Left lung (tissue), 10 donors: Measurements from ENCODE around the gene ADGRF1. TPM values are rescaled to one million over a fixed set of nuclear protein-coding genes. Genes with fewer than 3 reads are reported as not detected.

ENCODE experiments used
- ATAC-seq: fragments of 200-7000 bp; cut with Tn5 transposase; one replicate; pipeline ENCODE4 v1.9.1; 2020; ENCODE audit warnings: moderate library complexity
- DNase-seq, 4 donors: peaks; one replicate each; pipeline ENCODE4 v3.0.0-alpha.2; 2013 to 2020
- H3K27ac ChIP-seq, 2 donors: fragments of 200-600 bp; sonication (generic) in 1 of 2; one replicate each; pipeline versions ENCODE4 v1.5.0 to v1.8.0; 2020 to 2021
- H3K27me3 ChIP-seq, 2 donors: fragments of 200-600 bp; sonication (generic) in 1 of 2; one replicate each; pipeline versions ENCODE4 v1.5.0 to v1.8.0; 2020 to 2021
- H3K36me3 ChIP-seq, 2 donors: fragments of 200-600 bp; sonication (generic) in 1 of 2; one replicate each; pipeline versions ENCODE4 v1.5.0 to v1.8.0; 2020 to 2021
- H3K4me1 ChIP-seq, 2 donors: fragments of 200-600 bp; one replicate each; pipeline ENCODE4 v1.8.0; 2021
- H3K4me3 ChIP-seq, 2 donors: fragments of 200-600 bp; sonication (generic) in 1 of 2; one replicate each; pipeline versions ENCODE4 v1.5.0 to v1.8.0; 2020 to 2021; ENCODE audit warnings: mild to moderate bottlenecking in 1 of 2
- H3K9me3 ChIP-seq, 2 donors: fragments of 200-600 bp; sonication (generic) in 1 of 2; one replicate each; pipeline versions ENCODE4 v1.5.0 to v1.8.0; 2020 to 2021
- intact Hi-C, 2 donors: fragments of 100-400 bp; cut with DNase I; formaldehyde crosslinking; loops; one replicate each; pipeline versions ENCODE4 v1.11.2 to v1.14.2; 2022
- polyA plus RNA-seq, 6 donors: library from polyadenylated mRNA; unstranded; fragments of 120-200 nt; gene quantifications; one replicate each; pipeline ENCODE4 v1.2.1, GENCODE V29; 2013; ENCODE audit not compliant: insufficient read length in 6 of 6
- total RNA-seq, 2 donors: library from RNA; stranded (reverse); fragmentation: NEBNext Ultra II Directional; extraction: Animal tissue kit (Norgen Biotek cat#: 25700); gene quantifications; one replicate each; pipeline ENCODE4 v1.2.1, GENCODE V29; 2021
- TF ChIP-seq, protein P1 (sequence below), 2 donors: fragments of 200-600 bp; sonication (generic) in 1 of 2; IDR thresholded peaks; one replicate each; pipeline versions ENCODE4 v1.5.0 to v1.8.0; 2021; ENCODE audit warnings: antibody characterized with exemption in 2 of 2
- donor health status: DM: no; HTN: yes; CAD: no.
- donor health status: DM: no; HTN: no; CAD: no.

Gene ADGRF1
- total and polyA plus RNA-seq, 8 donors, result 0.21 to 30.0 (median 0.44) TPM

DNA sequence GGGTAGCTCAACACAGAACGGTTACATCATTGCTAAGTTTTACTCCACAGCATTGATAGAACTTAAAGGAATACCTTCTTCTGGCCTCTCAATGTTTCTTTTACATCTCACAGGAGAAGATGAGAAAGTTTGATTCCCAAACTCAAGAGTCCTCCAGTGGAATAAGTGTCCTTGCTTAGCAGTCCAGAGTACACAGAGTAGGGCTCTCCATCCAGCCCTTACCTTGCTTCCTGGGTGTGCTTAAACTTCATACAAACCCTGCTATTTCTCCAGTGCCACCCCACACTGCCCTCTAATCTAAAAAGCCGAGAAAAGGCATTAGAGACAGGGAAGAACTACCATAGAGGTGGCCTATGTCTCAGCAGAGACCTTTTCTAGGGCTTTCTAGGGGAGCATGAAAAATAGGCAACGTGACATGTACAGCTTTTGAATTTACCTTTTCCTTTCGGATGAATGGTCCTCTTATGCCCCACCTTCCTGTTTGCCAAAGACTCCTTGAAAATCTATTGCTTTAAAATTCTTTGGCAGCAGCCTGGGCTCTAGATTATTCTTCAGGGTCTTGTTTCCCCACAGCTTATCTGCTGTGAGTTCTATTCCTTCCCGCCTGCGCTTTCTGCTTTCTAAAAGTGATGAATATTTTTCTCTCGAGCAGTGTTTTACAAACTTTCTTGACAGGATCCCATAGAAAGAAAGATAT is 12.1 kb downstream of the ADGRF1 start:
- Histone ChIP-seq H3K27ac (peak overlapping the region in 1 of 2 donors; percentile 19), H3K27me3 (no peaks in the 10 kb centered on the region), H3K4me3 (no peak overlapping the region), H3K4me1 (peaks cover 10 to 16% of the 10 kb centered on the region in 2 donors), H3K36me3 (no peaks in the 10 kb centered on the region), H3K9me3 (no peaks in the 10 kb centered on the region)
- TF ChIP-seq, protein P1, sequence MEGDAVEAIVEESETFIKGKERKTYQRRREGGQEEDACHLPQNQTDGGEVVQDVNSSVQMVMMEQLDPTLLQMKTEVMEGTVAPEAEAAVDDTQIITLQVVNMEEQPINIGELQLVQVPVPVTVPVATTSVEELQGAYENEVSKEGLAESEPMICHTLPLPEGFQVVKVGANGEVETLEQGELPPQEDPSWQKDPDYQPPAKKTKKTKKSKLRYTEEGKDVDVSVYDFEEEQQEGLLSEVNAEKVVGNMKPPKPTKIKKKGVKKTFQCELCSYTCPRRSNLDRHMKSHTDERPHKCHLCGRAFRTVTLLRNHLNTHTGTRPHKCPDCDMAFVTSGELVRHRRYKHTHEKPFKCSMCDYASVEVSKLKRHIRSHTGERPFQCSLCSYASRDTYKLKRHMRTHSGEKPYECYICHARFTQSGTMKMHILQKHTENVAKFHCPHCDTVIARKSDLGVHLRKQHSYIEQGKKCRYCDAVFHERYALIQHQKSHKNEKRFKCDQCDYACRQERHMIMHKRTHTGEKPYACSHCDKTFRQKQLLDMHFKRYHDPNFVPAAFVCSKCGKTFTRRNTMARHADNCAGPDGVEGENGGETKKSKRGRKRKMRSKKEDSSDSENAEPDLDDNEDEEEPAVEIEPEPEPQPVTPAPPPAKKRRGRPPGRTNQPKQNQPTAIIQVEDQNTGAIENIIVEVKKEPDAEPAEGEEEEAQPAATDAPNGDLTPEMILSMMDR (IDR thresholded peaks at IDR 0.05), result no peak
- intact Hi-C loops, result no loop called here
- ATAC-seq, result peak; percentile 90
- DNase-seq, result no peak

DNA sequence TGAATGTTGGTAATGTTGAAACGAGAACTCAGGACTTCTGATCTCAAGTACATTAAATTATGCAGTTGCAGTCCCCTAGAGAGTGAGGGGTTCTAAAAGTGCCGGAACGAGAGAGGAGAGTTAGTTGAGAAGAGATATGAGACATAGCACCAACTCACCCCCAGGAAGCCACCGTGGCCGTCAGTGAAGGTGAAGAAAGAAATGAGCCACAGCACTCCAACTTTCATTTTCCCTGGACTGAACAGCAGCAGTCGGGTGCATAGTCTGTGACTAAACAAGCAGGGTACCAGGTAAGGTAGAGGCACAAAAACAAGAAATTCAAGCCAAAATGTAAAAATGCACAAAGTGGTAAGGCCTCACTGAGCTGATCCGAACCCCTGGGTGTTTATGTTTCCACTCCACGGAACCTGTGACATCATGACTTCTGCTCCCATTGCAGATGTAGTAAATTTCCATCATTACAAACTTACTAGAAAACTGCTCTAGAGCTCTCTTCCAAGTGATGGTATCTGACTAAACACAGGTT is 13.2 kb downstream of the ADGRF1 start:
- H3K27me3 ChIP-seq, result no peaks in the 10 kb centered on the region
- no peak overlapping the region for H3K4me3 ChIP-seq
- TF ChIP-seq, protein P1 (IDR thresholded peaks at IDR 0.05), result no peak
- H3K36me3 ChIP-seq, result no peaks in the 10 kb centered on the region
- no peak for ATAC-seq
- peaks cover 0 to 5% of the 10 kb centered on the region in 2 donors for H3K4me1 ChIP-seq
- DNase-seq, result no peak
- H3K27ac ChIP-seq, result no peak overlapping the region
- intact Hi-C loops, result no loop called here
- no peaks in the 10 kb centered on the region for H3K9me3 ChIP-seq

DNA sequence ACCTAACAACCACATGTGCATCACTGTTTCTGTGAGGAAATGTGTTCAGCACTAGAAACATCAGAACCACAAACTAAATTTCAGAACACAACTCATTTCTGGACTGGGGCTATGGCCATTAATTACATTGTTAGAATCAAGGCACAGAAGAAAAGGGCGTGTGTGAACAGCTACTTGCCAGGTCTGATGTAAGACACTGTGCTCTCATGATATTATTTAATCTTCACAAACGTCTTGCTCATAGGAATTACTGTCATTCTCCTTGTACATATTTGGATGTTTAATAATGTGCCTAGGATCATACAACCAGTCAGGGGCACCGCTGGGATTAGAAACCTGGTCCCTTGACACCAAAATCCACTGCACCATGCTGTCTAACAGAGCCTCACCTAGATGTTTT is 14.8 kb downstream of the ADGRF1 start:
- intact Hi-C loops, result no loop called here
- TF ChIP-seq, protein P1 (IDR thresholded peaks at IDR 0.05), result no peak
- DNase-seq, result no peak
- Histone ChIP-seq H3K4me1 (no peaks in the 10 kb centered on the region), H3K36me3 (no peaks in the 10 kb centered on the region), H3K4me3 (no peak overlapping the region), H3K9me3 (no peaks in the 10 kb centered on the region), H3K27ac (no peak overlapping the region), H3K27me3 (no peaks in the 10 kb centered on the region)
- no peak for ATAC-seq

DNA sequence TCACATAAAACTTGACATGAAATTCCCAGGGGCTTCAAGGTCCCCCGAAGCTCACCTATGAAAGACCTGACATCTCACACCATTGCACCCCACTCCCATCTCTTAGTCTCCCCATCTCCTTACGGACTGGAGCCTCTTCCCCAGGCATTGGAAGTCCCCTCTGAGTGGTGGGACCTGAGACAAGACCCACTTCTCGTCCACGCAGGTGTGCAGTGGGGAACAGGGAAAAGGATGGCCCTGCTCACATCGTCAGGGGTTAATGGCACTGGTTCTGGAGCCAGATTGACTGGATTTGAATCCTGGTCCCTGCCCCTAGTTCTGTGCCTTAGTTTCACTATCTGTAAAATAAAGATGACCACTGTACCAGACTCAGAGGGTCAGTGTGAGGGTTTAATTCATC is 15.5 kb downstream of the ADGRF1 start:
- Histone ChIP-seq H3K9me3 (no peaks in the 10 kb centered on the region), H3K27ac (no peak overlapping the region), H3K36me3 (no peaks in the 10 kb centered on the region), H3K27me3 (no peaks in the 10 kb centered on the region), H3K4me3 (no peak overlapping the region), H3K4me1 (no peaks in the 10 kb centered on the region)
- intact Hi-C loops, result no loop called here
- DNase-seq (no peak), ATAC-seq (no peak)
- TF ChIP-seq, protein P1 (IDR thresholded peaks at IDR 0.05), result no peak

DNA sequence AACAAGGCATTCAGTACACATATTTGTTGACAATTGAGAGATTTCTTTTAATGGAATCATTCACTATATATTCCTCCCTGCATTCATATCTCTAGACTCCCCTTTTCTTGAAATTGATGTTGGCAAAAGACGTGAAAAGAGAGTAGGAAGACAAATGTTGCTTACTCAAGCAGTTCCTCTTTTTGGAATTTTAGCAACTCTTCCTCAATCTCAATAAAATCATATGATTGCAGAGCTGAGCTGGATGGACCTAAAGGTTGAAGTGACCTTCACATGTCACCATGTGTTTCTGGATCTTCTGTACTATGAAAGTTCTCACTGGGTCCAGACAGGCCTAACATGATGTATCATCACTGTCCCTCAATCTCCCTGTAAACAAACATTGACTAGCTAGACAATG is 18.6 kb downstream of the ADGRF1 start:
- TF ChIP-seq, protein P1 (IDR thresholded peaks at IDR 0.05), result no peak
- no peak for ATAC-seq
- Histone ChIP-seq H3K27ac (no peak overlapping the region), H3K4me1 (no peaks in the 10 kb centered on the region), H3K9me3 (no peaks in the 10 kb centered on the region), H3K36me3 (no peaks in the 10 kb centered on the region), H3K4me3 (no peak overlapping the region), H3K27me3 (no peaks in the 10 kb centered on the region)
- no peak for DNase-seq
- intact Hi-C loops, result no loop called here
